Measurements from ENCODE around the gene AUTS2.
"Not testable (repeated sequence)": the region's sequence is repeated elsewhere in the genome, so short reads cannot be mapped to it uniquely, and the experiment has no call there.

The AUTS2 gene

GRCh38 chr7:69761290-69761922 is 163.1 kb downstream of the AUTS2 start:
- DNase-seq (ENCODE audit: low spot score): no peak

GRCh38 chr7:69762821-69763352 is 164.6 kb downstream of the AUTS2 start:
- DNase-seq (ENCODE audit: low spot score): no peak

GRCh38 chr7:69763513-69763912 is 165.2 kb downstream of the AUTS2 start:
- DNase-seq (ENCODE audit: low spot score): no peak

- no peak for DNase-seq (ENCODE audit: low spot score)
Measured at GRCh38 chr7:69764147-69764546, 165.9 kb downstream of the AUTS2 start.

- DNase-seq (ENCODE audit: low spot score): no peak
Measured at GRCh38 chr7:69764681-69765080, 166.4 kb downstream of the AUTS2 start.

- DNase-seq (ENCODE audit: low spot score): no peak
Measured at GRCh38 chr7:69765879-69766278, 167.6 kb downstream of the AUTS2 start.

- DNase-seq (ENCODE audit: low spot score): no peak
Measured at GRCh38 chr7:69768986-69769595, 170.8 kb downstream of the AUTS2 start.

- no peak for DNase-seq (ENCODE audit: low spot score)
Measured at GRCh38 chr7:69769826-69770225, 171.6 kb downstream of the AUTS2 start.

- no peak for DNase-seq (ENCODE audit: low spot score)
Measured at GRCh38 chr7:69770613-69771012, 172.3 kb downstream of the AUTS2 start.

- no peak for DNase-seq (ENCODE audit: low spot score)
Measured at GRCh38 chr7:69772718-69773436, 174.6 kb downstream of the AUTS2 start.

GRCh38 chr7:69773535-69774225 is 175.4 kb downstream of the AUTS2 start:
- DNase-seq (ENCODE audit: low spot score): no peak

- DNase-seq (ENCODE audit: low spot score): no peak
Measured at GRCh38 chr7:69775231-69775771, 177.0 kb downstream of the AUTS2 start.

GRCh38 chr7:69776611-69777010 is 178.3 kb downstream of the AUTS2 start:
- DNase-seq (ENCODE audit: low spot score): no peak

- no peak for DNase-seq (ENCODE audit: low spot score)
Measured at GRCh38 chr7:69778138-69778537, 179.9 kb downstream of the AUTS2 start.

GRCh38 chr7:69780379-69780778 is 182.1 kb downstream of the AUTS2 start:
- no peak for DNase-seq (ENCODE audit: low spot score)

- no peak for DNase-seq (ENCODE audit: low spot score)
Measured at GRCh38 chr7:69781412-69781846, 183.2 kb downstream of the AUTS2 start.

- DNase-seq (ENCODE audit: low spot score): no peak
Measured at GRCh38 chr7:69782917-69783684, 184.8 kb downstream of the AUTS2 start.

GRCh38 chr7:69786130-69786529 is 187.9 kb downstream of the AUTS2 start:
- not testable (repeated sequence) for DNase-seq (ENCODE audit: low spot score)

- no peak for DNase-seq (ENCODE audit: low spot score)
Measured at GRCh38 chr7:69786730-69787395, 188.6 kb downstream of the AUTS2 start.

- DNase-seq (ENCODE audit: low spot score): no peak
Measured at GRCh38 chr7:69787736-69788431, 189.6 kb downstream of the AUTS2 start.

All from germinal center (tissue), 1 donor.